Esophagus squamous epithelium (tissue), 5 donors: ENCODE measurements around the gene NKX2-2. TPM values are rescaled to one million over a fixed set of nuclear protein-coding genes. Genes with fewer than 3 reads are reported as not detected.

Experiments
- DNase-seq: peaks from one replicate; lab custom pipeline; 2025; lab: John Stamatoyannopoulos, UW
- H3K27ac ChIP-seq, 4 donors: fragments of 200-600 bp; sonication (generic); one replicate each; pipeline ENCODE4 v1.5.1; 2016 to 2019; ENCODE audit warnings: mild to moderate bottlenecking in 1 of 4
- H3K27me3 ChIP-seq, 4 donors: fragments of 200-600 bp; sonication (generic); 1 replicate in 3 of 4; 2 replicates in 1 of 4; pipeline versions ENCODE4 v1.5.1 to v1.6.0; 2017 to 2021; ENCODE audit warnings: antibody characterized with exemption in 1 of 4
- H3K36me3 ChIP-seq, 3 donors: fragments of 200-600 bp; sonication (generic); one replicate each; pipeline ENCODE4 v1.5.1; 2016 to 2019
- H3K4me1 ChIP-seq, 3 donors: fragments of 200-600 bp; sonication (generic); one replicate each; pipeline ENCODE4 v1.5.1; 2017 to 2019
- H3K4me3 ChIP-seq, 4 donors: fragments of 200-600 bp; sonication (generic); 1 replicate in 3 of 4; 2 replicates in 1 of 4; pipeline ENCODE4 v1.5.1; 2016 to 2019; ENCODE audit warnings: mild to moderate bottlenecking in 2 of 4, moderate library complexity in 1 of 4
- H3K9me3 ChIP-seq, 3 donors: fragments of 200-600 bp; sonication (generic); one replicate each; pipeline ENCODE4 v1.5.1; 2016 to 2019
- POLR2A ChIP-seq, 4 donors: fragments of 450-650 bp; IDR thresholded peaks; one replicate each; pipeline ENCODE4 v1.6.1; 2017; ENCODE audit warnings: antibody characterized with exemption in 4 of 4, mild to moderate bottlenecking in 4 of 4, moderate library complexity in 3 of 4
- WGBS, 2 donors: methylation state at CpG; one replicate each; pipeline ENCODE4 v1.1.5; 2018; 5-methylcytosine and 5-hydroxymethylcytosine counted together
- intact Hi-C: fragments of 100-400 bp; cut with DNase I; formaldehyde crosslinking; loops from one replicate; pipeline ENCODE4 v1.15.0; 2022
- total RNA-seq, 4 donors: library from RNA; depleted of rRNA; stranded (reverse); fragments of >200 nt; gene quantifications; one replicate each; pipeline ENCODE4 v1.1.0, GENCODE V29; 2016
- TF ChIP-seq, protein P1 (sequence below), 6 experiments: fragments of 450-650 bp in 4 of 6; fragments of 200-600 bp in 2 of 6; sonication (generic) in 2 of 6; IDR thresholded peaks; one replicate each; pipeline ENCODE4 v1.5.1; 2016 to 2019; ENCODE audit warnings: antibody characterized with exemption in 6 of 6, mild to moderate bottlenecking in 4 of 6, moderate library complexity in 4 of 6
- donor health status: DM: yes; HTN: yes; CAD: no.

The NKX2-2 gene
- total RNA-seq, 4 donors from 2014 or later = not detected

GRCh38 chr20:21522481-21523280 is 8.8 kb upstream of the NKX2-2 start:
- no peak overlapping the region for H3K27ac ChIP-seq
- intact Hi-C loops = no loop called here
- no peaks in the 10 kb centered on the region for H3K36me3 ChIP-seq
- H3K27me3 ChIP-seq = peaks cover 25 to 100% (median 36%) of the 10 kb centered on the region in 4 donors
- peak overlapping the region in 1 of 4 donors; percentile 19 for H3K4me3 ChIP-seq
- WGBS, 2 donors = 5 to 9% methylated on average over 9 to 15 of the region's 86 CpGs
- TF ChIP-seq, protein P1, sequence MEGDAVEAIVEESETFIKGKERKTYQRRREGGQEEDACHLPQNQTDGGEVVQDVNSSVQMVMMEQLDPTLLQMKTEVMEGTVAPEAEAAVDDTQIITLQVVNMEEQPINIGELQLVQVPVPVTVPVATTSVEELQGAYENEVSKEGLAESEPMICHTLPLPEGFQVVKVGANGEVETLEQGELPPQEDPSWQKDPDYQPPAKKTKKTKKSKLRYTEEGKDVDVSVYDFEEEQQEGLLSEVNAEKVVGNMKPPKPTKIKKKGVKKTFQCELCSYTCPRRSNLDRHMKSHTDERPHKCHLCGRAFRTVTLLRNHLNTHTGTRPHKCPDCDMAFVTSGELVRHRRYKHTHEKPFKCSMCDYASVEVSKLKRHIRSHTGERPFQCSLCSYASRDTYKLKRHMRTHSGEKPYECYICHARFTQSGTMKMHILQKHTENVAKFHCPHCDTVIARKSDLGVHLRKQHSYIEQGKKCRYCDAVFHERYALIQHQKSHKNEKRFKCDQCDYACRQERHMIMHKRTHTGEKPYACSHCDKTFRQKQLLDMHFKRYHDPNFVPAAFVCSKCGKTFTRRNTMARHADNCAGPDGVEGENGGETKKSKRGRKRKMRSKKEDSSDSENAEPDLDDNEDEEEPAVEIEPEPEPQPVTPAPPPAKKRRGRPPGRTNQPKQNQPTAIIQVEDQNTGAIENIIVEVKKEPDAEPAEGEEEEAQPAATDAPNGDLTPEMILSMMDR (IDR thresholded peaks at IDR 0.05) = no peak
- TF ChIP-seq POLR2A (IDR thresholded peaks at IDR 0.05) = no peak
- H3K4me1 ChIP-seq = peaks cover 6 to 27% (median 17%) of the 10 kb centered on the region in 3 donors
- no peaks in the 10 kb centered on the region for H3K9me3 ChIP-seq
- DNase-seq = no peak

- H3K27me3 ChIP-seq = peaks cover 29 to 100% (median 42%) of the 10 kb centered on the region in 4 donors
Observed at GRCh38 chr20:21521596-21522480, 8.0 kb upstream of the NKX2-2 start.

GRCh38 chr20:21520702-21521595 is 7.1 kb upstream of the NKX2-2 start:
- peaks cover 6 to 44% (median 17%) of the 10 kb centered on the region in 3 donors for H3K4me1 ChIP-seq
- DNase-seq = no peak

More at GRCh38 chr20:21521596-21522480, 8.0 kb upstream of the NKX2-2 start:
- no peak for DNase-seq
- Histone ChIP-seq H3K36me3 (no peaks in the 10 kb centered on the region), H3K4me3 (peak overlapping the region in 1 of 4 donors; percentile 19), H3K9me3 (no peaks in the 10 kb centered on the region), H3K4me1 (peaks cover 6 to 35% (median 17%) of the 10 kb centered on the region in 3 donors), H3K27ac (no peak overlapping the region)
- 0% methylated on average over 10 of the region's 104 CpGs; no CpG with 5 or more reads in 1 of the 2 donors for WGBS, 2 donors
- intact Hi-C loops = no loop called here
- no peak for TF ChIP-seq POLR2A (IDR thresholded peaks at IDR 0.05)
- TF ChIP-seq, protein P1 (IDR thresholded peaks at IDR 0.05) = no peak

GRCh38 chr20:21519136-21519584 is 5.3 kb upstream of the NKX2-2 start:
- Histone ChIP-seq H3K4me3 (no peak overlapping the region), H3K27me3 (peaks cover 46 to 100% (median 62%) of the 10 kb centered on the region in 4 donors), H3K36me3 (no peaks in the 10 kb centered on the region), H3K4me1 (peaks cover 19 to 62% (median 33%) of the 10 kb centered on the region in 3 donors), H3K9me3 (no peaks in the 10 kb centered on the region), H3K27ac (no peak overlapping the region)
- 0 to 8% methylated on average over 5 to 12 of the region's 14 CpGs for WGBS, 2 donors
- no peak for TF ChIP-seq POLR2A (IDR thresholded peaks at IDR 0.05)
- TF ChIP-seq, protein P1 (IDR thresholded peaks at IDR 0.05) = no peak
- intact Hi-C loops = no loop called here
- no peak for DNase-seq

More at GRCh38 chr20:21520702-21521595, 7.1 kb upstream of the NKX2-2 start:
- H3K36me3 ChIP-seq = no peaks in the 10 kb centered on the region
- intact Hi-C loops = no loop called here
- TF ChIP-seq POLR2A (IDR thresholded peaks at IDR 0.05) = no peak
- TF ChIP-seq, protein P1 (IDR thresholded peaks at IDR 0.05) = no peak
- no peak overlapping the region for H3K4me3 ChIP-seq
- no peaks in the 10 kb centered on the region for H3K9me3 ChIP-seq
- WGBS, 2 donors = 3 to 12% methylated on average over 40 to 42 of the region's 53 CpGs
- H3K27ac ChIP-seq = no peak overlapping the region
- H3K27me3 ChIP-seq = peaks cover 35 to 100% (median 48%) of the 10 kb centered on the region in 4 donors
